ENCODE results near the gene HIRIP3.

GRCh38 chr16:29978564-29979270 lies 16.7 kb downstream of the HIRIP3 start:
- no peak for TF ChIP-seq EZH2 (IDR thresholded peaks at IDR 0.05; ENCODE audit: low read depth)
- TF ChIP-seq, protein P1, sequence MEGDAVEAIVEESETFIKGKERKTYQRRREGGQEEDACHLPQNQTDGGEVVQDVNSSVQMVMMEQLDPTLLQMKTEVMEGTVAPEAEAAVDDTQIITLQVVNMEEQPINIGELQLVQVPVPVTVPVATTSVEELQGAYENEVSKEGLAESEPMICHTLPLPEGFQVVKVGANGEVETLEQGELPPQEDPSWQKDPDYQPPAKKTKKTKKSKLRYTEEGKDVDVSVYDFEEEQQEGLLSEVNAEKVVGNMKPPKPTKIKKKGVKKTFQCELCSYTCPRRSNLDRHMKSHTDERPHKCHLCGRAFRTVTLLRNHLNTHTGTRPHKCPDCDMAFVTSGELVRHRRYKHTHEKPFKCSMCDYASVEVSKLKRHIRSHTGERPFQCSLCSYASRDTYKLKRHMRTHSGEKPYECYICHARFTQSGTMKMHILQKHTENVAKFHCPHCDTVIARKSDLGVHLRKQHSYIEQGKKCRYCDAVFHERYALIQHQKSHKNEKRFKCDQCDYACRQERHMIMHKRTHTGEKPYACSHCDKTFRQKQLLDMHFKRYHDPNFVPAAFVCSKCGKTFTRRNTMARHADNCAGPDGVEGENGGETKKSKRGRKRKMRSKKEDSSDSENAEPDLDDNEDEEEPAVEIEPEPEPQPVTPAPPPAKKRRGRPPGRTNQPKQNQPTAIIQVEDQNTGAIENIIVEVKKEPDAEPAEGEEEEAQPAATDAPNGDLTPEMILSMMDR (conservative IDR thresholded peaks at IDR 0.05): no peak

Measured in PC-9 (cell line).